GM13976 (cell line): ENCODE measurements around the gene LGMN.
A peak's percentile ranks its signal among the peaks of the same experiment; 100 is the strongest.

Experiments used
- DNase-seq: peaks from one replicate; pipeline ENCODE4 v3.0.0; 2012; ENCODE audit warnings: low spot score
- in situ Hi-C: fragments of 300-500 bp; cut with MboI; formaldehyde crosslinking; loops from one replicate; pipeline ENCODE4 v1.12.0; 2022; ENCODE audit warnings: low sequenced_read_pairs, mixed read lengths, inconsistent platforms; ENCODE audit not compliant: unreplicated experiment
- TF ChIP-seq, protein P1 (sequence below): IDR thresholded peaks from 2 replicates; pipeline ENCODE4 v1.5.1; 2012; ENCODE audit warnings: borderline replicate concordance, mild to moderate bottlenecking; ENCODE audit not compliant: insufficient read depth; ENCODE audit errors: extremely low read depth, missing control alignments, control extremely low read depth

LGMN gene

DNA sequence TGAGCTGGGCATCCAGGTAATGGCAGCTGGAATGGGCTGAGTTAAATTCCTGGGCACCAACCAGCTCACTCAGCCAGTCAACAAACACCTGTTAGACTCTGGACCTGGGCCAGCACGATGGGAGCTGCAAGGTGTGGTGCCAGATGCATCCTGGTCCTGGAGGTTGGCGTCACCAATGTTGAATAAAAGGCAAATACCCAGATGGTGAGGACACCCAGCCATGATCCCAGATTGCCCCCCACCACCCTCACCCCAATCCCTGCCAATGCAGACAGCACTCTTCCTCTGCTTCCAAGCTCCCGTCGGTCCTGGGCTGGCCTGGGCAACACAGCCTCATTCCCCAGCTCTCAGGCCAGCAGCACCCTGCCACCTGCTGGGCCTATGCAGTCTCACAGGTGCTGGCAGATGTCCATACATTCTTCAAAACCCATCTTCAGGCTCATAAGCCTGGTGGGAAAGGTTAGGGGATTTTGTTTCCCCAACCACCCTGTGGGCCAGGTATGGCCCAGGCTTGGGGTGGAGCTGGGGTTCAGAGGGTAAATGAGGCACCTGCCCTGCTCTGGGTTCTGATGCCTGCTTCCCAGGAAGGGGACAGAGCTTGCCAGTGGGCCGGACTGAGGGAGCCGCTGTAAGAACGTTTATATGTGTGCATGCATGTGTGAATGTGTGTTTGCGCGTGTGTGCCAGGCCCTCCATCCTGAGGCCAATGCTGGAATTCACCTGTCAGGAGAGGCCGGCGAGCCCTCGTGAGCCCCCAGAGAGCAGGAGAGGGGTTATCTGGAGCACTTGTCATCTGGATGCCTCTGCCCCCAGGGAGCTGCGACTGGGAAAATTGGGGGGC is 58.0 kb downstream of the LGMN start:
- TF ChIP-seq, protein P1, sequence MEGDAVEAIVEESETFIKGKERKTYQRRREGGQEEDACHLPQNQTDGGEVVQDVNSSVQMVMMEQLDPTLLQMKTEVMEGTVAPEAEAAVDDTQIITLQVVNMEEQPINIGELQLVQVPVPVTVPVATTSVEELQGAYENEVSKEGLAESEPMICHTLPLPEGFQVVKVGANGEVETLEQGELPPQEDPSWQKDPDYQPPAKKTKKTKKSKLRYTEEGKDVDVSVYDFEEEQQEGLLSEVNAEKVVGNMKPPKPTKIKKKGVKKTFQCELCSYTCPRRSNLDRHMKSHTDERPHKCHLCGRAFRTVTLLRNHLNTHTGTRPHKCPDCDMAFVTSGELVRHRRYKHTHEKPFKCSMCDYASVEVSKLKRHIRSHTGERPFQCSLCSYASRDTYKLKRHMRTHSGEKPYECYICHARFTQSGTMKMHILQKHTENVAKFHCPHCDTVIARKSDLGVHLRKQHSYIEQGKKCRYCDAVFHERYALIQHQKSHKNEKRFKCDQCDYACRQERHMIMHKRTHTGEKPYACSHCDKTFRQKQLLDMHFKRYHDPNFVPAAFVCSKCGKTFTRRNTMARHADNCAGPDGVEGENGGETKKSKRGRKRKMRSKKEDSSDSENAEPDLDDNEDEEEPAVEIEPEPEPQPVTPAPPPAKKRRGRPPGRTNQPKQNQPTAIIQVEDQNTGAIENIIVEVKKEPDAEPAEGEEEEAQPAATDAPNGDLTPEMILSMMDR: peak; percentile 53
- peak; percentile 67 for DNase-seq
- in situ Hi-C loops: loop anchor here (25.0 kb wide), 1 partner anchor 553 kb away; no protein-coding TSS in a partner anchor

GRCh38 chr14:92688434-92689375 is 59.7 kb downstream of the LGMN start:
- TF ChIP-seq, protein P1: no peak

DNA sequence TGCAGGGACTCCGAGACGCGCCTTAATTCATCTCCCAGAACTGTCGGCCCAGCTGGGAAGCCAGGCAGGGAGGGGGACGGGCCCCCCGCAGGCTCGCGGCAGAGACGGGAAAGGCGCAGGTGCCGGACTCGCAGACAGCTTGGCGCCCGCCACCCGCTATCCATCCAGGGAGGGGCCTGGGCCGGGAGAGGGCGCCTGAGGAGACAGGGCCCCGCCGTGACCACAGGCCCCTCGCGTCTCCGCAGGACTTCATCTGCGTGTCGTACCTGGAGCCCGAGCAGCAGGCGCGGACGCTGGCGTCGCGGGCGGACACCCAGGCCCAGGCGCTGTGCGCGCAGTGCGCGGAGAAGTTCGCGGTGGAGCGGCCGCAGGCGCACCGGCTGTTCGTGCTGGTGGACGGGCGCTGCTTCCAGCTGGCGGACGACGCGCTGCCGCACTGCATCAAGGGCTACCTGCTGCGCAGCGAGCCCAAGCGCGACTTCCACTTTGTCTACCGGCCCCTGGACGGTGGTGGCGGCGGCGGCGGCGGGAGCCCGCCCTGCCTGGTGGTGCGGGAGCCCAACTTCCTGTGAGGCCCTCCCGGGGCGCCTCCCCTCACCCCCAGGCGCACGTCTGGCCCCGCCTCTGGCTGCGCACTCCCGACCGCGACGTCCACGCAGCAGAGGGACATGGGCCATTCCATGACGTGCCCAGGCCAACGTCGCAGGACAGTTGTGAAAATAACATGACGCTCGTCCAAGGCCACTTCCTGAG is 60.6 kb downstream of the LGMN start:
- no peak for DNase-seq
- TF ChIP-seq, protein P1: no peak
- in situ Hi-C loops: loop anchor here (25.0 kb wide), 1 partner anchor 551 kb away; no protein-coding TSS in a partner anchor

More at GRCh38 chr14:92688434-92689375, 59.7 kb downstream of the LGMN start:
- no peak for DNase-seq
- in situ Hi-C loops: loop anchor here (25.0 kb wide), 1 partner anchor 551 kb away; no protein-coding TSS in a partner anchor

DNA sequence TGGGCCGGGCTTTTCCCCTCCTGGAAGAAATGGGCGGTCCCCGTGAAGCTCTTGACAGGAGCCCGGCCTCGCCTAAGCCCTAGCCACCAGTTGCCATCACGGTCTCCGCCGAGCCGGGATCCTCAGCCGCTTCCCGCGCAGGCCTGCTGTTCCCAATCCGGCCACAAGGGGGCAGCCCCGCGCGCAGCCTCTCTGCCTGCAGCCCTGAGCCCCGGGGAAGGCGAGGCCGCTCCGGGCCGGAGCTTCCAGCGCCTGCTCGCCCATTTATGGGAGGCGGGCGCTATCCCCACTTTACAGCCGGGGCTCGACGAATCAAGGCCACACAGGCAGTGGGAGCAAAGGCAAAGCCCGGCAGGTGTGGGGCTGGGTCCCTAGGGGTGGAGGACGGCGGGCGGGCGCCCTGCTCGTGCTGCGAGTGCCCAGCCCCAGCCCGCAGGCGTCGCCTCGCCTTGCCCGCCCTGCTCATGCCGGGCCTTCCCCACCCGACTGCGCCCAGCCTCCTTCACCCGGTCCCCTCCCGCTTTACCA is 61.5 kb downstream of the LGMN start:
- in situ Hi-C loops: loop anchor here (25.0 kb wide), 1 partner anchor 550 kb away; no protein-coding TSS in a partner anchor
- peak; percentile 84 for DNase-seq
- TF ChIP-seq, protein P1: peak; percentile 100

GRCh38 chr14:92686411-92686899 is 62.0 kb downstream of the LGMN start:
- in situ Hi-C loops: loop anchor here (25.0 kb wide), 1 partner anchor 549 kb away; no protein-coding TSS in a partner anchor
- TF ChIP-seq, protein P1: no peak
- no peak for DNase-seq
